H1 (cell line): Measurements from ENCODE around the gene MUC4. TPM values are rescaled to one million over a fixed set of nuclear protein-coding genes. Genes with fewer than 3 reads are reported as not detected.
A peak's percentile ranks its signal among the peaks of the same experiment; 100 is the strongest.

ENCODE experiments used
- CTCF ChIA-PET: fragments of 300-600 bp; sonication (Branson Sonifier 250); formaldehyde crosslinking; loops from one replicate; lab custom pipeline; 2021; ENCODE audit not compliant: partially characterized antibody; lab: Charles Lee
- POLR2A ChIA-PET: fragments of 300-600 bp; sonication (Branson Sonifier 250); formaldehyde crosslinking; loops from one replicate; lab custom pipeline; 2021; ENCODE audit warnings: inconsistent platforms; ENCODE audit not compliant: partially characterized antibody; lab: Charles Lee
- DNase-seq, 2 experiments: peaks; one replicate each; pipeline versions ENCODE4 v3.0.0 to v3.0.0-alpha.2; 2010 to 2022; ENCODE audit warnings: low spot score in 2 of 2, low read depth in 1 of 2, mixed read lengths in 1 of 2
- FAIRE-seq: peaks from 2 replicates; lab custom pipeline; 2011; peaks lifted over from hg19 to GRCh38; lab: Jason Lieb, UNC
- H2AFZ ChIP-seq: 2 replicates; pipeline ENCODE4 v1.8.1; 2012; ENCODE audit warnings: low read length, inconsistent platforms
- H2AK5ac ChIP-seq: 2 replicates; pipeline ENCODE4 v1.6.1; 2013; ENCODE audit warnings: low read depth, low read length
- H2BK120ac ChIP-seq: replicated peaks from 2 replicates; pipeline ENCODE3; 2013; ENCODE audit warnings: low read depth, low read length, inconsistent platforms
- H2BK12ac ChIP-seq: 2 replicates; pipeline ENCODE4 v1.6.1; 2013; ENCODE audit warnings: low read depth, low read length
- H2BK15ac ChIP-seq: 2 replicates; pipeline ENCODE4 v1.6.1; 2013; ENCODE audit warnings: low read length
- H2BK20ac ChIP-seq: 2 replicates; pipeline ENCODE4 v1.6.1; 2013; ENCODE audit warnings: low read length
- H2BK5ac ChIP-seq: 2 replicates; pipeline ENCODE4 v1.6.1; 2013; ENCODE audit warnings: low read depth, low read length
- H3K14ac ChIP-seq: 2 replicates; pipeline ENCODE4 v1.6.1; 2013; ENCODE audit warnings: inconsistent platforms; ENCODE audit not compliant: insufficient read length
- H3K18ac ChIP-seq: 2 replicates; pipeline ENCODE4 v1.6.1; 2013; ENCODE audit warnings: low read length; ENCODE audit errors: extremely low read depth
- H3K23ac ChIP-seq: 2 replicates; pipeline ENCODE4 v1.6.1; 2013; ENCODE audit warnings: inconsistent platforms; ENCODE audit not compliant: insufficient read length
- H3K23me2 ChIP-seq: 2 replicates; pipeline ENCODE4 v1.6.1; 2013; ENCODE audit warnings: low read depth, low read length
- H3K27ac ChIP-seq: 2 replicates; pipeline ENCODE4 v1.6.1; 2011; ENCODE audit warnings: low read depth, low read length, inconsistent platforms
- H3K27me3 ChIP-seq, 4 experiments: replicated peaks in 1 of 4; 1 replicate in 1 of 4; 2 replicates in 3 of 4; pipeline versions ENCODE4 v1.6.1 to v1.8.1; 2011 to 2013; ENCODE audit warnings: low read length in 3 of 4, mild to moderate bottlenecking in 3 of 4, inconsistent platforms in 2 of 4, mixed read lengths in 2 of 4, moderate library complexity in 1 of 4; ENCODE audit not compliant: control insufficient read depth in 3 of 4, insufficient read depth in 3 of 4; ENCODE audit errors: extremely low read depth in 1 of 4
- H3K36me3 ChIP-seq, 4 experiments: 2 replicates each; pipeline versions ENCODE4 v1.6.1 to v1.8.1; 2011 to 2013; ENCODE audit warnings: mild to moderate bottlenecking in 4 of 4, low read length in 3 of 4, moderate library complexity in 2 of 4, control low read depth in 1 of 4, inconsistent platforms in 1 of 4; ENCODE audit not compliant: insufficient read depth in 4 of 4, control insufficient read depth in 2 of 4
- H3K4ac ChIP-seq: replicated peaks from 2 replicates; pipeline ENCODE3; 2013; ENCODE audit warnings: low read length, low read depth, mixed read lengths, inconsistent platforms; ENCODE audit not compliant: insufficient read length
- H3K4me1 ChIP-seq, 4 experiments: replicated peaks in 1 of 4; 1 replicate in 1 of 4; 2 replicates in 3 of 4; pipeline versions ENCODE4 v1.6.1 to v1.8.1; 2011 to 2013; ENCODE audit warnings: low read length in 3 of 4, inconsistent platforms in 2 of 4, mixed read lengths in 1 of 4; ENCODE audit not compliant: insufficient read depth in 4 of 4, control insufficient read depth in 3 of 4
- H3K4me2 ChIP-seq, 2 experiments: 2 replicates each; pipeline versions ENCODE4 v1.6.1 to v1.8.1; 2011 to 2013; ENCODE audit warnings: low read depth in 2 of 2, low read length in 2 of 2, control low read depth in 1 of 2, inconsistent platforms in 1 of 2, mild to moderate bottlenecking in 1 of 2; ENCODE audit not compliant: insufficient read depth in 1 of 2
- H3K4me3 ChIP-seq, 4 experiments: fragments of 200-600, 300-600 bp in 1 of 4; sonication (generic), shearing (Covaris generic), sonication (Bioruptor Twin) in 1 of 4; 2 replicates each; pipeline versions ENCODE4 v1.5.1 to v1.8.1; 2011 to 2016; ENCODE audit warnings: low read length in 4 of 4, low read depth in 3 of 4, control low read depth in 2 of 4, inconsistent platforms in 2 of 4, mild to moderate bottlenecking in 2 of 4, mixed read lengths in 1 of 4, moderate library complexity in 1 of 4; ENCODE audit not compliant: insufficient read depth in 2 of 4; ENCODE audit errors: extremely low read depth in 1 of 4
- H3K56ac ChIP-seq: replicated peaks from 2 replicates; pipeline ENCODE3; 2013; ENCODE audit warnings: low read depth, mild to moderate bottlenecking, mixed read lengths, low read length, inconsistent platforms; ENCODE audit not compliant: insufficient read length
- H3K79me1 ChIP-seq: 2 replicates; pipeline ENCODE4 v1.6.1; 2013; ENCODE audit warnings: low read depth, low read length, control low read depth
- H3K79me2 ChIP-seq, 2 experiments: 2 replicates each; pipeline versions ENCODE4 v1.6.1 to v1.8.1; 2012 to 2013; ENCODE audit warnings: low read length in 2 of 2, mild to moderate bottlenecking in 2 of 2, inconsistent platforms in 1 of 2; ENCODE audit not compliant: insufficient read depth in 2 of 2, control insufficient read depth in 1 of 2
- H3K9ac ChIP-seq, 4 experiments: replicated peaks in 1 of 4; 1 replicate in 1 of 4; 2 replicates in 3 of 4; pipeline versions ENCODE4 v1.6.1 to v1.8.1; 2011 to 2013; ENCODE audit warnings: low read depth in 3 of 4, low read length in 3 of 4, control low read depth in 2 of 4, mild to moderate bottlenecking in 2 of 4, moderate library complexity in 2 of 4, inconsistent platforms in 1 of 4; ENCODE audit errors: extremely low read depth in 1 of 4
- H3K9me3 ChIP-seq, 2 experiments: 2 replicates each; pipeline versions ENCODE4 v1.6.1 to v1.8.1; 2012 to 2013; ENCODE audit warnings: mild to moderate bottlenecking in 2 of 2, moderate library complexity in 2 of 2, control low read depth in 1 of 2, inconsistent platforms in 1 of 2, low read depth in 1 of 2, low read length in 1 of 2, mixed read lengths in 1 of 2; ENCODE audit not compliant: insufficient read depth in 2 of 2
- H4K20me1 ChIP-seq, 2 experiments: replicated peaks in 1 of 2; 2 replicates each; pipeline versions ENCODE3 to v1.8.1; 2011 to 2013; ENCODE audit warnings: inconsistent platforms in 2 of 2, low read length in 2 of 2, mild to moderate bottlenecking in 1 of 2; ENCODE audit not compliant: insufficient read depth in 2 of 2, control insufficient read depth in 1 of 2
- H4K5ac ChIP-seq: 2 replicates; pipeline ENCODE4 v1.6.1; 2013; ENCODE audit warnings: low read length, low read depth, mixed read lengths, inconsistent platforms; ENCODE audit not compliant: insufficient read length
- H4K8ac ChIP-seq: 2 replicates; pipeline ENCODE4 v1.8.0; 2013; ENCODE audit warnings: mild to moderate bottlenecking, moderate library complexity, low read length, inconsistent platforms; ENCODE audit not compliant: insufficient read depth; ENCODE audit errors: extremely low read depth
- H4K91ac ChIP-seq: replicated peaks from 2 replicates; pipeline ENCODE3; 2013; ENCODE audit warnings: low read length, mixed read lengths, inconsistent platforms; ENCODE audit not compliant: insufficient read length
- BCL11A ChIP-seq, 2 experiments: IDR thresholded peaks; one replicate each; pipeline ENCODE4 v1.6.1; 2011; ENCODE audit warnings: low read depth in 2 of 2, low read length in 2 of 2, mild to moderate bottlenecking in 2 of 2
- CHD1 ChIP-seq: IDR thresholded peaks from 2 replicates; pipeline ENCODE4 v1.6.1; 2012; ENCODE audit warnings: low read depth, low read length, improper control_type of control experiment
- CREB1 ChIP-seq: IDR thresholded peaks from 2 replicates; pipeline ENCODE4 v1.6.1; 2012; ENCODE audit warnings: inconsistent platforms
- EGR1 ChIP-seq: IDR thresholded peaks from 2 replicates; pipeline ENCODE4 v1.6.1; 2011; ENCODE audit warnings: low read depth, low read length, borderline replicate concordance
- RFX5 ChIP-seq: IDR thresholded peaks from 2 replicates; pipeline ENCODE4 v1.6.1; 2011; ENCODE audit warnings: low read depth, low read length, improper control_type of control experiment, borderline replicate concordance
- SAP30 ChIP-seq: fragments of 300-600 bp; sonication (generic); IDR thresholded peaks from 2 replicates; pipeline ENCODE4 v1.7.1; 2012; ENCODE audit warnings: low read length, moderate library complexity, mild to moderate bottlenecking, inconsistent platforms; ENCODE audit not compliant: insufficient read depth, insufficient replicate concordance
- SIRT6 ChIP-seq: IDR thresholded peaks from one replicate; pipeline ENCODE4 v1.7.1; 2012; ENCODE audit warnings: low read length, inconsistent platforms
- SP4 ChIP-seq: IDR thresholded peaks from 2 replicates; pipeline ENCODE4 v1.6.1; 2012; ENCODE audit warnings: low read length, inconsistent platforms
- TAF1 ChIP-seq: IDR thresholded peaks from 2 replicates; pipeline ENCODE4 v1.6.1; 2011; ENCODE audit warnings: mild to moderate bottlenecking, low read depth, low read length
- TEAD4 ChIP-seq: IDR thresholded peaks from 2 replicates; pipeline ENCODE4 v1.6.1; 2012; ENCODE audit warnings: low read depth, low read length, inconsistent platforms, mixed read lengths
- YY1 ChIP-seq: IDR thresholded peaks from 2 replicates; pipeline ENCODE4 v1.6.1; 2011; ENCODE audit warnings: low read depth, mild to moderate bottlenecking, low read length
- WGBS, 2 experiments: shearing (Covaris generic) in 1 of 2; methylation state at CpG; one replicate each; pipeline versions ENCODE4 v1.1.6 to v1.1.7; 2013 to 2015; ENCODE audit warnings: low lambda C conversion rate in 2 of 2, mixed read lengths in 2 of 2, inconsistent platforms in 1 of 2, low coverage in 1 of 2, missing lambda C conversion rate in 1 of 2; ENCODE audit not compliant: insufficient replicate concordance in 2 of 2, insufficient coverage in 1 of 2, insufficient read length in 1 of 2; ENCODE audit errors: extremely low coverage in 1 of 2, missing lambda C conversion rate in 1 of 2; 5-methylcytosine and 5-hydroxymethylcytosine counted together
- polyA plus RNA-seq, 7 experiments: library from polyadenylated mRNA; depleted of rRNA in 3 of 7; stranded (reverse) in 5 of 7; unstranded in 2 of 7; fragments of >200 nt in 5 of 7; fragments of 200-250 nt in 2 of 7; gene quantifications; 1 replicate in 5 of 7; 2 replicates in 1 of 7; 4 replicates in 1 of 7; pipeline versions ENCODE4 v1.2.1 to v1.2.3, GENCODE V29; 2011 to 2013; ENCODE audit warnings: missing spikeins in 2 of 7, mixed read lengths in 2 of 7
- total RNA-seq: library from RNA; stranded (reverse); fragmentation: NEBNext Ultra II Directional; extraction: Animal tissue kit (Norgen Biotek cat#: 25700); gene quantifications from 2 replicates; pipeline ENCODE4 v1.2.1, GENCODE V29; 2021

The MUC4 gene
- total and polyA plus RNA-seq, 2 of the 8 experiments (the other 6 are each of a cell fraction or from before 2014, with no cell fraction given), result 0.89 to 2.0 TPM

- Histone ChIP-seq H3K4me2 (no peak overlapping the region), H3K4me1 (peaks cover 0 to 10% (median 5%) of the 10 kb centered on the region in 4 experiments; a peak in 6 of 7 replicates), H3K14ac (no peak overlapping the region), H3K79me2 (no peaks in the 10 kb centered on the region), H4K8ac (no peak overlapping the region), H2BK5ac (0 out of 2 replicates have a peak overlapping the region, but pooled peaks have one; percentile 52), H2BK120ac (no peak overlapping the region), H3K4me3 (no peak overlapping the region), H2BK20ac (no peak overlapping the region), H3K4ac (no peak overlapping the region), H2AFZ (no peak overlapping the region), H2BK12ac (no peak overlapping the region), H3K56ac (no peak overlapping the region), H3K9me3 (peaks cover 0 to 2% of the 10 kb centered on the region in 2 experiments; a peak in 1 of 4 replicates), H3K27me3 (no peaks in the 10 kb centered on the region), H4K5ac (no peak overlapping the region), H3K27ac (no peak overlapping the region), H3K36me3 (no peaks in the 10 kb centered on the region), H3K79me1 (no peaks in the 10 kb centered on the region), H4K91ac (no peak overlapping the region), H3K18ac (no peak overlapping the region), H2BK15ac (0 out of 2 replicates have a peak overlapping the region, but pooled peaks have one; percentile 46), H3K9ac (0 out of 7 replicates have a peak overlapping the region, but pooled peaks of 1 of the 4 experiments have one; percentile 13), H3K23ac (no peak overlapping the region), H3K23me2 (no peaks in the 10 kb centered on the region), H4K20me1 (no peaks in the 10 kb centered on the region), H2AK5ac (no peak overlapping the region)
- no peak for DNase-seq
- no peak for FAIRE-seq
- WGBS, 2 experiments, result 91% methylated on average over 27 of the region's 29 CpGs; no CpG with 5 or more reads in 1 of the 2 experiments
- CTCF ChIA-PET, result interaction anchor here (0.7 to 2.7 kb wide), 4 partner anchors 16 to 61 kb away, joined by 3 to 13 read pairs (median 5); no protein-coding TSS in a partner anchor
- TF ChIP-seq RFX5 (no peak), SIRT6 (no peak), CREB1 (no peak), SP4 (no peak), CHD1 (no peak), BCL11A (IDR thresholded peaks at IDR 0.05; ENCODE audit: low read depth in 2 of 2, low read length in 2 of 2) (no peak), TEAD4 (no peak), SAP30 (no peak), YY1 (no peak), TAF1 (no peak), EGR1 (no peak)
- POLR2A ChIA-PET, result interaction anchor here (1.4 kb wide), 1 partner anchor 20 kb away, joined by 4 read pairs; no protein-coding TSS in a partner anchor
These were observed 23.2 kb upstream of the MUC4 start for GRCh38 chr3:195834675-195835583.
